Activated CD8-positive, alpha-beta T cell treated with anti-CD3 and anti-CD28 coated beads, Interleukin-2, amount 10 ng/mL, durations not matched to agents 7 days and 5 days (primary cell): ENCODE data around the gene OR7G1. TPM values are rescaled to one million over a fixed set of nuclear protein-coding genes. Genes with fewer than 3 reads are reported as not detected.

Source experiments
- ATAC-seq: fragments of 150-1000 bp; cut with Tn5 transposase; one replicate; pipeline ENCODE4 v1.10.0; 2021; ENCODE audit warnings: moderate library complexity
- CTCF ChIA-PET: fragments of 350-600 bp; sonication (Branson Sonifier 250); formaldehyde crosslinking; loops from one replicate; lab custom pipeline; 2021; ENCODE audit warnings: antibody characterized with exemption; lab: Charles Lee
- POLR2A ChIA-PET: fragments of 350-600 bp; sonication (Branson Sonifier 250); formaldehyde crosslinking; loops from one replicate; lab custom pipeline; 2021; ENCODE audit warnings: antibody characterized with exemption; lab: Charles Lee
- DNase-seq: peaks from one replicate; pipeline ENCODE4 v3.0.0-alpha.2; 2020
- H3K27ac Mint-ChIP-seq: one replicate; pipeline ENCODE4 v1.8.0; 2021; ENCODE audit warnings: mild to moderate bottlenecking, mixed read lengths
- H3K27me3 Mint-ChIP-seq: one replicate; pipeline ENCODE4 v1.8.0; 2021; ENCODE audit warnings: low read depth, mixed read lengths
- H3K36me3 Mint-ChIP-seq: one replicate; pipeline ENCODE4 v1.8.0; 2021; ENCODE audit warnings: low read depth, mixed read lengths
- H3K4me1 Mint-ChIP-seq: one replicate; pipeline ENCODE4 v1.8.0; 2021; ENCODE audit warnings: low read depth, mixed read lengths
- H3K4me3 Mint-ChIP-seq: one replicate; pipeline ENCODE4 v1.8.0; 2021; ENCODE audit warnings: mild to moderate bottlenecking, mixed read lengths
- H3K9me3 Mint-ChIP-seq: one replicate; pipeline ENCODE4 v1.8.0; 2022; ENCODE audit warnings: mixed read lengths; ENCODE audit not compliant: insufficient read depth
- total RNA-seq, 2 experiments: library from RNA; stranded (reverse); gene quantifications; one replicate each; pipeline ENCODE4 v1.2.3, GENCODE V29; 2021

Gene OR7G1
- not detected for total RNA-seq

DNA sequence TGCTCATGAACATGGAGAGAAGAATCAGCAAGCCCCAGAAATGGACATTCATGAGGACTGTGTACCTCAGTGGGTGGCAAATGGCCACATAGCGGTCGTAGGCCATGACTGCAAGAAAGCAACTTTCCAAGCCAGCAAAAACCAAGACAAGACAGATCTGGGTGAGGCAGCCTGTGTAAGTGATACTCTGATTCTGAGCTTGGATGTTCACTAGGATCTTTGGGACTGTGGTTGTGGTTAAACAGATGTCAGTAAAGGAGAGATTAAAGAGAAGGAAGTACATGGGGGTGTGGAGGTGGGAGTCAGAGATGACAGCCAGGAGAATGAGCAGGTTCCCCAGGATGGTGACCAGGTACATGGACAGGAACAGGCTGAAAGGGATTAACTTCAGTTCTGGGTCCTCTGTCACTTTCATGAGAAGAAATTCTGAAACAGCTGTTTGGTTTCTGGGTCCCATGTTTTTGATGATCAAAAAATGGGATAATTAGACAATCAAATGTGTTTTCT lies at the start of gene OR7G1:
TSS of gene OR7G1 (minus strand) at position 457 of the 507 bp plus-strand sequence. CDS start at position 457, 0 bp downstream.
- CTCF ChIA-PET: no interaction called here
- POLR2A ChIA-PET: no interaction called here
- ATAC-seq: no peak

DNA sequence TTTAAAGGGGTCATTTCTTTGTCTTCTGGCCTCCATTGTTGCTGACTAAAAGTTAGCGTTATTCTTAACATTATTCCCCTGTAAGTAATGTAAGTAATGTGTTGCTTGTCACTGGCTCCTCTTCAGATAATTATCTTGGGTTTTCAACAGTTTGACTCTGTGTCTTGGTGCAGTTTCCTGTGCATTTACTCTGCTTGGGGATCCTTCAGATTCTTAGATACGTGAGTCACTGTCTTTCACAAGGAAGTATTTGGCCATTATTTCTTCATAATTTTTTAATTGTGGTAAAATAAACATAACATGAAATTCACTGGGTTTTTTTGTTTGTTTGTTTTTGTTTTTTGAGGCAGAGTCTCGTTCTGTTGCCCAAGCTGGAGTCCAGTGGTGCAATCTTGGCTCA lies 49.7 kb upstream of the OR7G1 start:
- Mint-ChIP-seq H3K36me3 (peaks cover 68% of the 10 kb centered on the region), H3K4me3 (no peak overlapping the region), H3K9me3 (peaks cover 27% of the 10 kb centered on the region), H3K27ac (no peak overlapping the region), H3K4me1 (no peaks in the 10 kb centered on the region), H3K27me3 (no peaks in the 10 kb centered on the region)
- DNase-seq: no peak
- ChIA-PET CTCF (no interaction called here), POLR2A (no interaction called here)
- no peak for ATAC-seq

More for the DNA sequence above, at the start of gene OR7G1:
- no peaks in the 10 kb centered on the region for H3K9me3 Mint-ChIP-seq
- no peaks in the 10 kb centered on the region for H3K36me3 Mint-ChIP-seq
- H3K4me1 Mint-ChIP-seq: no peaks in the 10 kb centered on the region
- H3K27ac Mint-ChIP-seq: no peak within 1 kb of the TSS
- peaks cover 10% of the 10 kb centered on the region for H3K27me3 Mint-ChIP-seq
- no peak for DNase-seq
- no peak within 1 kb of the TSS for H3K4me3 Mint-ChIP-seq

DNA sequence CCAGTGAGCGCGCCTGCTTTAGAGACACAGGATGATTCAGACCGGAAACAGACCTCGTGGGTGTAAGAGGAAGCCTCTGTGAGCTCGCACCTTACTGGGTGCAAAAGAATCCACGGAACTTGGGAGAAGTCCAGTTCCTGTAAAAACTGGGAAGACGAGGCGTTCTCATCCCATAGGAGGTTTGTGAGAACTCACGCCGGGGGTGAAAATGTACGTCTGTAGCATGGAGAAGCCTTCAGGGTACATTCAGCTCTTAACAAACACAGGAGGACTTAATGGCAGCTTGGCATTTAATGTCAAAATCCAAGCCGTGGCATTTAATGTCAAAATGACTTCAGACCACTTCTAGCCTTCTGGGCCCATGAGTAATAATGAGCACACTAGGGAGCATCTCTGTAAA lies 45.9 kb upstream of the OR7G1 start:
- no peaks in the 10 kb centered on the region for H3K4me1 Mint-ChIP-seq

DNA sequence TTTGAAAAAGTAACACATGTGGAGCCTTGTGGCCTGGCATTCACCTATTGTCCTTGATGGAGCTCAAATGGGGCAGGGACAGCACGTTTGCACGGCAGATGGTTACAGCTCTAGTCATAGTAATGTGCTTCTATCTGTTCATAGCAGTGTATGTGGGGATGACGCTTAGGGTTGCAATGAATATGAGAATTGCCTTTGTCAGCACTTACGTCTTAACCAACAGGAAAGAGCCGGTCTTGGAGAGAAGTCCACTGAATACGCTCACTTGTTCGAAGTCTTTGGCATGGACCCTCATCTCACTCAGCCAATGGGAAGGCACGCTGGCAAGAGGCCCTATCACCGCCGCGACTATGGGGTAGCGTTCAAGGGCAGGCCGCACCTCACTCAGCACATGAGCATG lies 44.3 kb upstream of the OR7G1 start:
- DNase-seq (no peak), ATAC-seq (no peak)
- no peaks in the 10 kb centered on the region for H3K4me1 Mint-ChIP-seq
- CTCF ChIA-PET: no interaction called here
- no peaks in the 10 kb centered on the region for H3K27me3 Mint-ChIP-seq
- H3K36me3 Mint-ChIP-seq: peaks cover 96% of the 10 kb centered on the region
- no peak overlapping the region for H3K27ac Mint-ChIP-seq
- peaks cover 26% of the 10 kb centered on the region for H3K9me3 Mint-ChIP-seq
- POLR2A ChIA-PET: no interaction called here
- no peak overlapping the region for H3K4me3 Mint-ChIP-seq

More for the DNA sequence above, 45.9 kb upstream of the OR7G1 start:
- peak; percentile 6 for DNase-seq
- no peak for ATAC-seq
- Mint-ChIP-seq H3K9me3 (peaks cover 29% of the 10 kb centered on the region), H3K27me3 (no peaks in the 10 kb centered on the region), H3K27ac (no peak overlapping the region), H3K36me3 (peaks cover 95% of the 10 kb centered on the region), H3K4me3 (no peak overlapping the region)
- ChIA-PET POLR2A (no interaction called here), CTCF (no interaction called here)

DNA sequence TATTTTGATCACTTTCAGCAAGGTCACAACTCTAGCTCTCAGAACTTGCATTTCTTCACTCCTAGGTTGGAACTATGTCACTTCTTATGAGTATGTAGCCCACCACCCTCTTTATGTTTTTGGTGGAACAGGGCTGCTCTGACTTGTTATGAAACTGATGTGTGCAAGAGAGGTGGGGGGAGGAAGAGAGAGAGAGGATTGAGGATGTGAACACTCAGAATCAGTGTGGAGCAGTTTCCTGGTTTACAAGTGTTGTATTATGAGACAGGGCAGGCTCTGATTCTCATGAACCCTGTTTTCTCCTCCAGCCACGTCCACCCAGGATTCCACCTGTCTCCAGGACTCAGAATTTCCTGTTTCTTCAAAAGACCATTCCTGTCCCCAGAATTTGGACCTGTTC lies 40.7 kb upstream of the OR7G1 start:
- POLR2A ChIA-PET: interaction anchor here (0.5 kb wide), 1 partner anchor 507 kb away, joined by 4 read pairs; no protein-coding TSS in a partner anchor
- ATAC-seq: no peak
- Mint-ChIP-seq H3K9me3 (peaks cover 12% of the 10 kb centered on the region), H3K27me3 (no peaks in the 10 kb centered on the region), H3K27ac (peak overlapping the region; percentile 45), H3K4me1 (peaks cover under 1% of the 10 kb centered on the region), H3K36me3 (peaks cover 98% of the 10 kb centered on the region), H3K4me3 (no peak overlapping the region)
- DNase-seq: no peak
- CTCF ChIA-PET: no interaction called here

- H3K4me3 Mint-ChIP-seq: no peak overlapping the region
- H3K27ac Mint-ChIP-seq: no peak overlapping the region
- no peak for ATAC-seq
- CTCF ChIA-PET: no interaction called here
- peaks cover 2% of the 10 kb centered on the region for H3K4me1 Mint-ChIP-seq
- POLR2A ChIA-PET: interaction anchor here (0.5 kb wide), 1 partner anchor 508 kb away, joined by 4 read pairs; no protein-coding TSS in a partner anchor
- no peak for DNase-seq
- peaks cover 97% of the 10 kb centered on the region for H3K36me3 Mint-ChIP-seq
- H3K27me3 Mint-ChIP-seq: no peaks in the 10 kb centered on the region
- H3K9me3 Mint-ChIP-seq: peaks cover 16% of the 10 kb centered on the region
Measured at GRCh38 chr19:9155591-9155990, 40.0 kb upstream of the OR7G1 start.

- ChIA-PET POLR2A (no interaction called here), CTCF (no interaction called here)
- ATAC-seq (no peak), DNase-seq (no peak)
- Mint-ChIP-seq H3K9me3 (peaks cover 24% of the 10 kb centered on the region), H3K27ac (no peak overlapping the region), H3K4me1 (peaks cover 10% of the 10 kb centered on the region), H3K4me3 (no peak overlapping the region), H3K36me3 (peaks cover 96% of the 10 kb centered on the region), H3K27me3 (no peaks in the 10 kb centered on the region)
Measured at GRCh38 chr19:9151367-9151766, 35.8 kb upstream of the OR7G1 start.

DNA sequence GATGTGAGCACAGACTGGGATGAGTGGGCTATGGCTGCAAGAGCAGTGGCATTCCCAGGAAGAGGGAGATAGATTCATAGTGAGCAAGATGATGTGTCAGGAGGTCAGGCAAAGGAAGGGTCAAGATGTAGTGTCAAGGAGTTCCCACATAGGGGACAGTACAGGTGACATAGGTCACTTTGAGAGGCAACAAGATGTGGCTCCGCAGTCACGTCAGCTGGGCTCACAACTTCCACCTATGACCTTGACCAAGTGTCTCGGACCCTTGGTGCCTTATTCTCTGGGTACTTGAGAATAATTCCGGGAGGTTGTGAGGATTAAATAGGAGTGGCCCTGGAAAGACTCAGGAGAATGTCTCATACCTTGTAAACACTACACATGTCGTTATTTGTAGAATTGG lies 35.1 kb upstream of the OR7G1 start:
- Mint-ChIP-seq H3K9me3 (peaks cover 25% of the 10 kb centered on the region), H3K27me3 (no peaks in the 10 kb centered on the region), H3K4me3 (no peak overlapping the region), H3K4me1 (peaks cover 10% of the 10 kb centered on the region), H3K36me3 (peaks cover 95% of the 10 kb centered on the region), H3K27ac (no peak overlapping the region)
- no peak for DNase-seq
- ChIA-PET CTCF (no interaction called here), POLR2A (no interaction called here)
- ATAC-seq: no peak

GRCh38 chr19:9149997-9150396 lies 34.4 kb upstream of the OR7G1 start:
- POLR2A ChIA-PET: no interaction called here
- peaks cover 95% of the 10 kb centered on the region for H3K36me3 Mint-ChIP-seq
- peaks cover 32% of the 10 kb centered on the region for H3K9me3 Mint-ChIP-seq
- CTCF ChIA-PET: no interaction called here
- H3K4me3 Mint-ChIP-seq: no peak overlapping the region
- DNase-seq: no peak
- peaks cover 10% of the 10 kb centered on the region for H3K4me1 Mint-ChIP-seq
- H3K27me3 Mint-ChIP-seq: no peaks in the 10 kb centered on the region
- no peak overlapping the region for H3K27ac Mint-ChIP-seq
- ATAC-seq: no peak

DNA sequence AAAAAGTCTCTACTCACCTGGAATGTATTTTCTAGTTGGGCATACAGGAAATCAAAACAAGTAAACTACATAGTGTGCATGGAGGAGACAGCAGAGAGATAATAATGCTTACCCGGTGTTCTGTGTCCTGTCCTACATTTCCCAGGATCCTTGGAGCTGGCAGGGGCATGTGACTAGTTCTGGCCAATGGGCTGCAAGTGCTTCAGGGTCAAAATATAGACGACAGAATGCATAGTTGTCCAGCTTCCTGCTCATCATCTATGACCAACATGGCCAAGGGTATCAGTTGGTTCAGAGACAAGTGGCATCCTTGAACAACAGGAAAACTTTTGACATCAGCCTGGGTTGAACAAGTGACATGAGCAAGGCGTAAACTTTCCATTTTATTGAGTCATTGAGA lies 33.1 kb upstream of the OR7G1 start:
- H3K4me3 Mint-ChIP-seq: no peak overlapping the region
- peaks cover 16% of the 10 kb centered on the region for H3K4me1 Mint-ChIP-seq

GRCh38 chr19:9146882-9147281 lies 31.3 kb upstream of the OR7G1 start:
- Mint-ChIP-seq H3K27ac (no peak overlapping the region), H3K9me3 (peaks cover 53% of the 10 kb centered on the region), H3K4me1 (peaks cover 28% of the 10 kb centered on the region), H3K36me3 (peaks cover 93% of the 10 kb centered on the region), H3K4me3 (no peak overlapping the region), H3K27me3 (no peaks in the 10 kb centered on the region)
- no peak for DNase-seq
- CTCF ChIA-PET: no interaction called here
- POLR2A ChIA-PET: no interaction called here
- ATAC-seq: no peak

More for the DNA sequence above, 33.1 kb upstream of the OR7G1 start:
- ATAC-seq (no peak), DNase-seq (no peak)
- no peaks in the 10 kb centered on the region for H3K27me3 Mint-ChIP-seq
- ChIA-PET CTCF (no interaction called here), POLR2A (no interaction called here)
- peaks cover 45% of the 10 kb centered on the region for H3K9me3 Mint-ChIP-seq
- H3K27ac Mint-ChIP-seq: no peak overlapping the region
- H3K36me3 Mint-ChIP-seq: peaks cover 95% of the 10 kb centered on the region

GRCh38 chr19:9144920-9145319 lies 29.4 kb upstream of the OR7G1 start:
- no peak for DNase-seq
- ChIA-PET CTCF (no interaction called here), POLR2A (no interaction called here)
- peaks cover 88% of the 10 kb centered on the region for H3K36me3 Mint-ChIP-seq
- no peak for ATAC-seq
- peaks cover 32% of the 10 kb centered on the region for H3K4me1 Mint-ChIP-seq
- peaks cover 43% of the 10 kb centered on the region for H3K9me3 Mint-ChIP-seq
- H3K27ac Mint-ChIP-seq: no peak overlapping the region
- no peaks in the 10 kb centered on the region for H3K27me3 Mint-ChIP-seq
- no peak overlapping the region for H3K4me3 Mint-ChIP-seq
